IPS-18a (cell line): Measurements from ENCODE around the gene HELZ.
"Not testable (repeated sequence)": the region's sequence is repeated elsewhere in the genome, so short reads cannot be mapped to it uniquely, and the experiment has no call there.

ENCODE experiments used
- H3K27ac ChIP-seq: one replicate; pipeline ENCODE4 v1.5.1; 2013; ENCODE audit warnings: low read length
- H3K27me3 ChIP-seq: one replicate; pipeline ENCODE4 v1.6.1; 2013; ENCODE audit warnings: mild to moderate bottlenecking, low read length; ENCODE audit not compliant: control insufficient read depth, insufficient read depth
- H3K36me3 ChIP-seq: one replicate; pipeline ENCODE4 v1.6.1; 2013; ENCODE audit warnings: low read depth, low read length; ENCODE audit not compliant: control insufficient read depth
- H3K4me1 ChIP-seq: one replicate; pipeline ENCODE4 v1.6.1; 2013; ENCODE audit warnings: low read depth, low read length; ENCODE audit not compliant: control insufficient read depth
- H3K4me3 ChIP-seq: one replicate; pipeline ENCODE4 v1.5.1; 2013; ENCODE audit warnings: low read length
- H3K9ac ChIP-seq: one replicate; pipeline ENCODE4 v1.6.1; 2013; ENCODE audit warnings: mild to moderate bottlenecking, low read length, moderate library complexity
- H3K9me3 ChIP-seq: one replicate; pipeline ENCODE4 v1.6.1; 2013; ENCODE audit warnings: low read depth, low read length; ENCODE audit not compliant: control insufficient read depth

The HELZ gene

DNA sequence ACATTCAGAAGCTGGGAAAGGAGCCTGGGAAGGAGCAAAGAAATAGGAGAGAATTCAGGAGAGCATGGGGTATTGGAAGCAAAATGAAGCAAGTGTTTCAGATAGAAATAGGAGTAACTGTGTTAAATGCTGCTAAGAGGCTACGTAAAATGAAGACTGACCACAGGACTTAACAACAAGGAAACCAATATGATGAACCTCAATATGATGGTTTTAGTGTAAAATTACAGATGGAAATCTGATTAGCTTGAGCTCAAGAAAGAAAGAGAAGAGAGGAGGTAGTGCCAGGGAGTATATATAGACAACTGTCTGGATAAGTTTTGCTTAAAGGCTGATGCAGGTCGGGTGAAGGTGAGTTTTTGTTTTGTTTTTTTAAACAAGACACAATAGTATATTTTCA, 92.2 kb downstream of the HELZ start:
- Histone ChIP-seq H3K9ac (no peak overlapping the region), H3K27me3 (no peaks in the 10 kb centered on the region), H3K4me3 (no peak overlapping the region), H3K9me3 (no peaks in the 10 kb centered on the region), H3K36me3 (peaks cover 6% of the 10 kb centered on the region), H3K27ac (no peak overlapping the region), H3K4me1 (peaks cover 10% of the 10 kb centered on the region)

DNA sequence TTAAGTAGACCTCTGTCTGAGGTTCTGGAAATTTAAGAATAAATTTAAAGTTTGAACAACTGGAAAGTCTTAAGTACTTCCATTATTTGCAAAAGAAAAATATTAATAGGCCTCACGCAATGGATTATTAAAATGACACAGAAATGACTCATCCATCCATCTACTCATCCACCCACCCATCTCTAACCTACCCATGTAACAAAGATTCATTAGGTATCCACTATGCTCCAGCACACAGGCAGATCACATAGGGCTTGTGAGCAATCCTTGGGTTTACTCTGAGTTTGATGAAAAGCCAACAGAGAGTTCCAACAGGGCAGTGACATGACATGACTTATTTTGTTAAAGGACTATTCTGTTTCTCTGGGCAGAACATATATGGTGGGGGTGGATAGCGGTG, 93.3 kb downstream of the HELZ start:
- Histone ChIP-seq H3K9me3 (no peaks in the 10 kb centered on the region), H3K4me3 (no peak overlapping the region), H3K27ac (no peak overlapping the region), H3K4me1 (peaks cover 10% of the 10 kb centered on the region), H3K36me3 (peaks cover 12% of the 10 kb centered on the region), H3K9ac (no peak overlapping the region), H3K27me3 (no peaks in the 10 kb centered on the region)

DNA sequence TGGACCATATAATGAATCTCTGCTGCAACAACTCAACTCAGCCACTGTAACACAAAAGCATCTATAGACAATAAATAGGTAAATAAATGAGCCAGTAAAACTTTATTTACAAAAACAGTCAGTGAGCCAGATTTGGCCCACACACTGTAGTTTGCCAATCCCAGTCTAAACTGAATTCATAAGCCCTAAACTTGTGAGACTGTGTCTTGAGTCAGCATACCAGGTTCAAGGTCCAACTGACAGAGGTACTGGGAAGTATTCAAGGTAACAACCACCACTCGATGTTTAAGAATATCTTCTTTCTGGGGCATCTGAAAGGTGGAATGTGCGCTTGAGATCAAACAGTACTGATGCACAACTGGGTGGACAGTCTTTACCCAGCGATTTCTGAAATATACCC, 94.2 kb downstream of the HELZ start:
- Histone ChIP-seq H3K9ac (no peak overlapping the region), H3K4me1 (peaks cover 14% of the 10 kb centered on the region), H3K27ac (no peak overlapping the region), H3K9me3 (no peaks in the 10 kb centered on the region), H3K4me3 (no peak overlapping the region), H3K36me3 (peaks cover 12% of the 10 kb centered on the region), H3K27me3 (no peaks in the 10 kb centered on the region)

DNA sequence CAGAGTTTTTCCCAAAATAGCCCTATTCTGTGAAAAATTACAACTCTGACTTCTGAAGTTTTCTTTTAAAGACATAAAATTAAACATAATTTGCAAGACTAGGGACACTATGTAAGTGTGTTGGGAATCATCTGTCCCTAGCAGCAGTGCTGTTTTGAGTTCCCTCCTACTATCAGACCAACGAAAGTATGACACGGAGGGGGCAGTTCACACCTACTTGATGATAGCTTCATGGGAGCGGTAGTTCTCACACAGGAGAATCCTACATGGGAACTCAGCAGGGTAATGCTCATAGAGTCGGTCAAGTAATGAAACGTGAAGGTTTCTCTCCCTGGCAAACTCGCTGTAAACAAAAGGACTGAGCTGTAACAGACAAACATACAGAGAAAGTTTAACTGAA, 96.6 kb downstream of the HELZ start:
- Histone ChIP-seq H3K4me3 (no peak overlapping the region), H3K9me3 (no peaks in the 10 kb centered on the region), H3K9ac (no peak overlapping the region), H3K27me3 (no peaks in the 10 kb centered on the region), H3K4me1 (peaks cover 17% of the 10 kb centered on the region), H3K27ac (no peak overlapping the region), H3K36me3 (peaks cover 12% of the 10 kb centered on the region)

DNA sequence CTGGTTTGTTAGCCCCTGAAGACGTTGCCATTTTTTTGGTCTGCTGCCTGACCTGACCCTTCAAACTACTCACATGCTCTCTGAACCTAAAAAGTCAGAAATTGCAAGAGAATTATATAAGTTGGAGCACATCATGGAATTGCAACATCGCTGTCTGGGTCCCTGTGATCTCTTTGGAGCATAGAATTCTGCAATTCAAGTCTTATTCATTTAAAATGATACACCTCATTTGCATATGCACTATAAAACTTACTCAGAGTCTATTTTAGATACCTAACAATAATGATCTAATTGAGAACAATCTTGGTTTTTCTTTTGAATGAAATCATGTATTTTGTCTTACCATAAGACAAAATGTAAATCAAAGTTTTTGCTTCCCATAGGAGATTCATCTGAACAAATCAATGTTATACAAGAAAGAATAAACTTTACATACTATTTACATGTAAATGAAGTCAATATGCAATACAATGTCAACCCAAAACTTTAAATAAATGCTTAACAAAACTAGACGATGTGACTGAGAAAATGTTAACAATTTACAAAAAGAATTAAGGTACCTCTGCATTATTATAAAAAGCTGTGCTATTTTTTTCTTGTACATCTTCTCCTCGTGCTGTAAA, 99.7 kb downstream of the HELZ start:
- Histone ChIP-seq H3K36me3 (peaks cover 12% of the 10 kb centered on the region), H3K4me1 (peaks cover 17% of the 10 kb centered on the region), H3K27me3 (no peaks in the 10 kb centered on the region), H3K27ac (no peak overlapping the region), H3K4me3 (no peak overlapping the region), H3K9me3 (no peaks in the 10 kb centered on the region), H3K9ac (no peak overlapping the region)

DNA sequence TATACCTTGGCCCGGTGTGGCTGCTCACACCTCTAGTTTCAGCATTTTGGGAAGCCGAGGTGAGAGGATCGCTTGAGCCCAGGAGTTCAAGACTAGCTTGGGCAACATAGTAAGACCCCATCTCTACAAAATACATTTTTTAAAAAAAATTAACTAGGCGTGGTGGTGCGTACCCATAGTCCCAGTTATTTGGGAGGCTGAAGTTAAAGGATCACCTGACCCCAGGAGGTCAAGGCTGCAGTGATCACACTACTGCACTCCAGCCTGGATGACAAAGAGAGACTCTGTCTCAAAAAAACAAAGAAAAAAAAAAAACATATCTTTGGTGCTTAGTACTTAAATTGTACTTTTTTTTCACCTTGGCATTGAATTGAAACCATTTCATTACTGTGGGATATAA, 101.7 kb downstream of the HELZ start:
- H3K4me3 ChIP-seq, result no peak overlapping the region
- peaks cover 14% of the 10 kb centered on the region for H3K4me1 ChIP-seq
- no peak overlapping the region for H3K27ac ChIP-seq
- H3K36me3 ChIP-seq, result peaks cover 11% of the 10 kb centered on the region
- H3K9ac ChIP-seq, result no peak overlapping the region
- no peaks in the 10 kb centered on the region for H3K27me3 ChIP-seq
- H3K9me3 ChIP-seq, result no peaks in the 10 kb centered on the region

DNA sequence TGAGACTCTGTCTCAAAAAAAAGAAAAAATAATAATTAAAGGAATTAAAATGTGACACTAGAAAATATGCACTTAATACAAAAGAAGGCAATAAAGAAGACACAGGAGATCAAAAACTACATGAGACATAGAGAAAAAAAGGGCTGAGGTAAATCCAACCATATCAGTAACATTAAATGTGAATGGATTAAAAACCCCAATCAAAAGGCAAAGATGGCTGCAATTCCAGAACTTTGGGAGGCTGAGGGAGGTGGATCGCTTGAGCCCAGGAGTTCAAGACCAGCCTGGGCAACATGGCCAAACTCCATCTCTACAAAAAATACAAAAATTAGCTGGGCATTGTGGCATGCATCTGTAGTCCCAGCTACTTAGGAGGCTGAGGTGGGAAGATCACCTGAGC, 103.0 kb downstream of the HELZ start:
- H3K27me3 ChIP-seq, H3K4me3 ChIP-seq, H3K36me3 ChIP-seq, H3K9me3 ChIP-seq, H3K9ac ChIP-seq, H3K27ac ChIP-seq: not testable (repeated sequence)
- peaks cover 14% of the 10 kb centered on the region for H3K4me1 ChIP-seq

DNA sequence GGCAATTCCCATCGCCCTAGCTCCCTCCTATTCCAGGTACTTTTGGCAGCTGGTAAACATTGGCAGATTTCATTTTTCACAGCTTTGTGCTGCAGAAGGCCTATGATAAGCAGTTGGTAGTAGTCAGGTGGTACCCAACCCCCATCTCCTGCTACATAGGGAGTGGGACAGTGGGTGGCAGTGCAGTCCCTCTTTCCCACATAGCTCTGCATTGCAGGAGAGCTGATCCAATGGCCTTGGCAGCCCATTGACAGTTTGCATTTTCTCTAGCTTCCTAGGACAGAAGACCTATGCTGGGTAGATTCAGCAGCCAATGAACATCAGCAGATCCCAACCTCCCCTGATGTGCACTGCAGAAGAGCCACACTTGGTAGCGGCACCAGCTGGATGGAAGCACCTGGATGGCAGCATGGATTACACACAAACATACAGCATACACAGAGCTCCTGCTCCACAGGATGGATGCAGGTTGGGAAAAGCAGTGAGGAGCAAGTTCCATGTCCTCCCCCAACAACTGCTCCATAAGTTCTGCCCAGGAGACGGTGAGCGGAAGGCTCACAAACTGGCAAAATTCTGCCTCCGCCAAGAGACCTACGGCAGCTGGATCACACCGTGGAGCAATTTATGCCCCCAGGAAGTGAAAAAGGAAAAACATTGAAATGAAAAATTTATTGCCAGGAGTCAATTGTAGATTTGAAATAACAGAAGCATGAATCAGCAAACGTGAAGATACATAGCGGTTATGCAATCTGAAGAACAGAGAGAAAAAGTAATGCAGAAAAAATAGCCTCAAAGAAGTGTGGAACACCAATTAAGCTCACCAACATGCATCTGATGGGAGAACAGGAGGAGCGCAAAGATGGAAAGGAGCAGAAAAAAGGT, 105.0 kb downstream of the HELZ start:
- Histone ChIP-seq H3K27me3 (no peaks in the 10 kb centered on the region), H3K4me1 (peaks cover 2% of the 10 kb centered on the region), H3K27ac (no peak overlapping the region), H3K4me3 (no peak overlapping the region), H3K36me3 (peaks cover 7% of the 10 kb centered on the region), H3K9ac (no peak overlapping the region), H3K9me3 (no peaks in the 10 kb centered on the region)

DNA sequence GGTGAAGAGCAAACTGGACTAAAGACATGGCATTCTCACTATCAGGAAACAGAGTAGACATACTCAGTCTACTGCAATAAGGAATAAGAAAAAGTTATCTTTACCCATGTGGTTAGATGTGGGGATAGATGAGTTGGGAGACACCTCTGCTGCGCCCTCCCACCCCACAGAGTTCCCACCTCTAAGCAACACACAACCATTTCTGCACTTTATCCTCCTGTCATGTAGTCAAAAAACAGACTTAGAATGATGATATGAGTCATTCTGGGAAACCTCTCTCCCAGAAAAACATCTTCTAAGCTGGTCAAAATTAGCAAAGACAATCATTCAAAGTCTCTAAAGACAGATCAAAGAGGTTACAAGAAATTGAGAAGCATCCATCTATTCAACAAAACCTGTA, 105.7 kb downstream of the HELZ start:
- Histone ChIP-seq H3K9ac (no peak overlapping the region), H3K27ac (no peak overlapping the region), H3K36me3 (peaks cover 7% of the 10 kb centered on the region), H3K4me3 (no peak overlapping the region), H3K27me3 (no peaks in the 10 kb centered on the region), H3K4me1 (no peaks in the 10 kb centered on the region), H3K9me3 (no peaks in the 10 kb centered on the region)

DNA sequence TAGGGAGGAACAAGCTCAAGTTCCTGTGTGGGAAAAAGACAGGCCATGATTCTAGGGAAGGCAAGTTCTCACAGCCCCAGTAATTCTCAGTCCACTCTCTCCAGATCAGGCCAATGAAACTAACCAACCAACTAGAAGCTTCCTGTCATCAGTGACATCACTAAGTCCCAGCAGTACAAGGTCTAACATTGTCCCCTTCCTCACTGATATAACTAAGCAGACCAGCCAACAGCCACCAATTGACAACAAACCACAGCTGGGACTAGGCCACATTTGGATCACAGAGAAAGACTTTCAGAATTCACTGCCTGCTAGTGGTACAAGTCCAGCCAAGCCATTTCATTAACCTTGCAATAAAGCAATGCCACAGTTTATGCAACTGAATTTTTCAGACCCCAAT, 106.6 kb downstream of the HELZ start:
- H3K27ac ChIP-seq, result no peak overlapping the region
- H3K36me3 ChIP-seq, result peaks cover 7% of the 10 kb centered on the region
- no peak overlapping the region for H3K4me3 ChIP-seq
- H3K4me1 ChIP-seq, result no peaks in the 10 kb centered on the region
- H3K9me3 ChIP-seq, result no peaks in the 10 kb centered on the region
- H3K27me3 ChIP-seq, result no peaks in the 10 kb centered on the region
- H3K9ac ChIP-seq, result no peak overlapping the region

DNA sequence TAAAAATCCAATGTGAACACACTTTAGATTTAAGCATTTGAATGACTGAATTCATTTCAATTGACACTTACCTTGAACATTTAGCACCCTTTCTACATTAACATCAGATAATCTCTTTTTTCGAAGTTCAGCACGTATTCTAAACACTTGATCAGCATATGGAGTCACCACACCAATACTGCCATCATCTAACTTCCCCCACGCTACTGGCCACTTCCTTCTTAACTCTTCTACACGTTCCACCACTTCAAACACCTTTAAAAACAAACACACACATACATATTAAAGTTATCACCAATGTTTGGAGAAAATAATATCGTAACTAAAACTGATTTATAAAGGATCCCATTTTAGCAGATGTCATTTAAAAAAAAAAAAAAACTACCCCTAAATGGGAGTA, 107.1 kb downstream of the HELZ start:
- peaks cover 7% of the 10 kb centered on the region for H3K36me3 ChIP-seq
- no peaks in the 10 kb centered on the region for H3K4me1 ChIP-seq
- no peaks in the 10 kb centered on the region for H3K27me3 ChIP-seq
- H3K9ac ChIP-seq, result no peak overlapping the region
- no peak overlapping the region for H3K4me3 ChIP-seq
- H3K9me3 ChIP-seq, result no peaks in the 10 kb centered on the region
- H3K27ac ChIP-seq, result no peak overlapping the region

DNA sequence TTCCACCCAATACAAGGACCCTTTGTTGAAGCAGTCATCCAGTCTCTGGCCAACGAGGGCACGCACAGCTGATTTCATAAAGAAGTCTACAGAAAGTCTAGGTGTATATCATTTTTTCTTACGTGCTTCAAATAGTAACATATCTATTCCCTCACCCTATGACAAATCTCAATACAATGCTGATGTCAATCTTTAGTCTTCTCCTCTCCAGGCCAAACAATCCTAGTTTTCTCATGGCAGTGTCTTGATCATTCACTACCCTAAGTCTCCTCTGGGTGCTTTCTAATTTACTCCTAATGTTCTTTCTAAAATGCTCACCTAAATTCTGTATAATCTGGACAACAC, 108.0 kb downstream of the HELZ start:
- Histone ChIP-seq H3K27ac (no peak overlapping the region), H3K27me3 (no peaks in the 10 kb centered on the region), H3K36me3 (peaks cover 7% of the 10 kb centered on the region), H3K4me1 (no peaks in the 10 kb centered on the region), H3K9me3 (no peaks in the 10 kb centered on the region), H3K4me3 (no peak overlapping the region), H3K9ac (no peak overlapping the region)
